HG03196 (cell line): ENCODE data around the gene CCNC.

Experiments
- ATAC-seq: cut with Tn5 transposase; IDR thresholded peaks from one replicate; pipeline ENCODE4 v1.9.1; 2021; ENCODE audit not compliant: unreplicated experiment

Gene CCNC

GRCh38 chr6:99568103-99568933 is at the start of gene CCNC:
CCNC (minus strand) TSS chr6:99568660; CDS start chr6:99568527, 133 bp downstream.
- ATAC-seq: peak; percentile 97

GRCh38 chr6:99617131-99617530 is 48.7 kb upstream of the CCNC start:
- ATAC-seq: no peak

GRCh38 chr6:99614430-99615186 is 46.1 kb upstream of the CCNC start:
- no peak for ATAC-seq

- ATAC-seq: peak; percentile 56
Measured at GRCh38 chr6:99613705-99614429, 45.4 kb upstream of the CCNC start.

GRCh38 chr6:99613409-99613704 is 44.9 kb upstream of the CCNC start:
- peak; percentile 55 for ATAC-seq

GRCh38 chr6:99612551-99613408 is 44.3 kb upstream of the CCNC start:
- ATAC-seq: peak; percentile 4

GRCh38 chr6:99611148-99611547 is 42.7 kb upstream of the CCNC start:
- ATAC-seq: peak; percentile 53

GRCh38 chr6:99609905-99610489 is 41.5 kb upstream of the CCNC start:
- no peak for ATAC-seq

GRCh38 chr6:99608886-99609482 is 40.5 kb upstream of the CCNC start:
- ATAC-seq: no peak

GRCh38 chr6:99608059-99608885 is 39.8 kb upstream of the CCNC start:
- ATAC-seq: no peak

- no peak for ATAC-seq
Measured at GRCh38 chr6:99607416-99608036, 39.1 kb upstream of the CCNC start.

- ATAC-seq: no peak
Measured at GRCh38 chr6:99606656-99607415, 38.4 kb upstream of the CCNC start, which contains the start of gene PRDM13. PRDM13 (plus strand) TSS chr6:99606833; CDS start chr6:99607035, 202 bp downstream.

GRCh38 chr6:99605911-99606655 is 37.6 kb upstream of the CCNC start:
- ATAC-seq: no peak

GRCh38 chr6:99605074-99605734 is 36.7 kb upstream of the CCNC start:
- ATAC-seq: no peak

- ATAC-seq: no peak
Measured at GRCh38 chr6:99604166-99605073, 36.0 kb upstream of the CCNC start.
